AG04450 (cell line): ENCODE results near the gene ATXN1. TPM values are rescaled to one million over a fixed set of nuclear protein-coding genes. Genes with fewer than 3 reads are reported as not detected.

Experiments used
- CTCF ChIA-PET: fragments of 300-600, 350-600 bp; formaldehyde crosslinking; extraction: SDS; loops from one replicate; lab custom pipeline; 2022; ENCODE audit warnings: antibody characterized with exemption, inconsistent platforms; lab: Charles Lee
- POLR2A ChIA-PET: fragments of 350-600 bp; formaldehyde crosslinking; extraction: SDS; loops from one replicate; lab custom pipeline; 2021; ENCODE audit warnings: antibody characterized with exemption, inconsistent platforms; lab: Yijun Ruan, JAX
- DNase-seq: peaks from one replicate; pipeline ENCODE4 v3.0.0-alpha.2; 2011; ENCODE audit warnings: low read depth, low spot score
- H3K27ac ChIP-seq: one replicate; pipeline ENCODE4 v1.5.1; 2012; ENCODE audit warnings: low read depth, low read length, control low read depth
- H3K27me3 ChIP-seq: one replicate; pipeline ENCODE4 v1.6.0; 2012; ENCODE audit warnings: low read length; ENCODE audit not compliant: control insufficient read depth, insufficient read depth
- H3K4me3 ChIP-seq: 2 replicates; pipeline ENCODE4 v1.5.1; 2011; ENCODE audit warnings: mild to moderate bottlenecking, low read depth, low read length, control low read depth
- H3K9me3 ChIP-seq: 2 replicates; pipeline ENCODE4 v1.5.1; 2012; ENCODE audit warnings: low read length; ENCODE audit not compliant: control insufficient read depth, insufficient read depth
- CTCF ChIP-seq: IDR thresholded peaks from 2 replicates; pipeline ENCODE4 v1.5.1; 2011; ENCODE audit warnings: low read depth, low read length, control low read depth, inconsistent platforms
- polyA plus RNA-seq: library from polyadenylated mRNA; depleted of rRNA; stranded (reverse); fragments of >200 nt; gene quantifications from 2 replicates; pipeline ENCODE4 v1.2.3, GENCODE V29; 2011

ATXN1 gene
- polyA plus RNA-seq, 1 experiment, result 12.6 TPM

- POLR2A ChIA-PET, result no interaction called here
- no peaks in the 10 kb centered on the region for H3K27me3 ChIP-seq
- DNase-seq, result no peak
- CTCF ChIA-PET, result interaction anchor here (1.3 kb wide), 1 partner anchor 72 kb away, joined by 3 read pairs; no protein-coding TSS in a partner anchor
- H3K27ac ChIP-seq, result no peak overlapping the region
- no peak overlapping the region for H3K4me3 ChIP-seq
- H3K9me3 ChIP-seq, result no peaks in the 10 kb centered on the region
- TF ChIP-seq CTCF, result no peak
Observed at GRCh38 chr6:16582446-16583143, 178.7 kb downstream of the ATXN1 start.

DNA sequence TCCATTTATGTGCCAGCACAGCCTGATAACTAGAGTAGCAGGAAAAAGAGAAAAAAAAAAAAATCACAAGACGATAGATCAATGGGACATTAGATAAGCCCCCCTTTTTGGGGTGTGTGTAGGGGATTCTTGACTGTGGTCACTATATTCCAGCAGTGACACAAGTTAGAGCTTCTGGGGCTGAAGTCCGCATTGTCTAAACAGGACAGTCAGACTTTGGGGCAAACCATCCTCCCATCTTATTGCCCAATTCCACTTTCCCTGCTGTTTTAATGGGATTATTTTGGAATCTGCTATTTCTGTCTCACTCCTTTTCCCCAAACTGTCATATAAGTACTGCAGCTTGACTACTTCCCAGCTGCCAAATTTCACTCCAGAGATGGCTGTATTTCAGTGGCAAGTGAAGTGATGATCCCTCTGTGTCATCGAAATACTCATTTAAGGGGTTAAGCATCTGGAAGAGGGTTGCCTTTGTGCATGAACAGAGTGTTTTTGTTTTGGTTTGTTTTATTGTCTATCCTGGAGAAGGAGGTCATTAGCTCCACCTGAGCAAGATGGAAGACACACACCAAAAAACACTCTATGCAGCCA, 182.5 kb downstream of the ATXN1 start:
- Histone ChIP-seq H3K27ac (no peak overlapping the region), H3K27me3 (no peaks in the 10 kb centered on the region), H3K9me3 (no peaks in the 10 kb centered on the region), H3K4me3 (no peak overlapping the region)
- ChIA-PET POLR2A (no interaction called here), CTCF (interaction anchor here (0.7 kb wide), 1 partner anchor 67 kb away, joined by 4 read pairs; no protein-coding TSS in a partner anchor)
- no peak for TF ChIP-seq CTCF
- no peak for DNase-seq

DNA sequence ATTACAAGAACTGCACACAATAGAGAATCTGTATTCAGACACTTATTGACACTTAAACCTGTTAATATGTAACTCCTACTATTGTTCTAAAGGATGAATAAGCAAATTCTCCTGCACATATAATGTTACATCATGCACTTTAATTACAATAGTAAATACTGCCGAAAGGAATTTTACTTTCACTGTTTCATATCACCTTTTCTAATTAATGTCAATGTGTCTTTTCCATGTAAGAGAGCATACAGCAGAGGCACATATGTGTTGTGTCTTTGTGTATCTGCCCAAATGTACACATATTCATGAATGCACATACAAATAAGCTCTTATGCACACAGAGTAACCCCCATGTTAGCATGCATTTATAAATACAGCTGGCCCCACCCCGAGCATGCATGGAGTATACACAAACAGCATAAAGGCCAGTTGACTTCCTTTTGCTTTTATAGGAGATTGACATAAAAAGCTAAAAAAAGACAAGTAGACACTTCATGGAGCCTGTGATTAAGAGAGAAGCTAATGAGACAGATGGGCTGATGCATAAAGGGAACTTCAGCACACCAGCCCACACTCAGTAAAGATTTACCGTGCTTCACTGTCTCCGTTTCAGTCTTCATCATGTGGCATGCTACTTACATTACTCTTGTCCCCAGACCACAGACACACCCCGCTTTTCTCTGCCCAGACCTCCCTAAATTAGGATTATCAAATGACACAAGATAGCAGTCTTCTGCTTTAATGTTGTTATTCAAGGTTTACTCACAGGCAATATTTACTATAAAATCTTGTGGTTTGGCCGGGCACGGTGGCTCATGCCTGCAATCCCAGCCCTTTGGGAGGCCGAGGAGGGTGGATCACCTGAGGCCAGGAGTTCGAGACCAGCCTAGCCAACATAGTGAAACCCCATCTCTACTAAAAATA, 184.6 kb downstream of the ATXN1 start:
- ChIA-PET CTCF (no interaction called here), POLR2A (interaction anchor here (0.5 to 1.2 kb wide), 2 partner anchors 34 to 371 kb away, joined by 3 to 4 read pairs; no protein-coding TSS in a partner anchor)
- DNase-seq, result no peak
- no peaks in the 10 kb centered on the region for H3K9me3 ChIP-seq
- no peak for TF ChIP-seq CTCF
- no peak overlapping the region for H3K27ac ChIP-seq
- no peak overlapping the region for H3K4me3 ChIP-seq
- H3K27me3 ChIP-seq, result no peaks in the 10 kb centered on the region

DNA sequence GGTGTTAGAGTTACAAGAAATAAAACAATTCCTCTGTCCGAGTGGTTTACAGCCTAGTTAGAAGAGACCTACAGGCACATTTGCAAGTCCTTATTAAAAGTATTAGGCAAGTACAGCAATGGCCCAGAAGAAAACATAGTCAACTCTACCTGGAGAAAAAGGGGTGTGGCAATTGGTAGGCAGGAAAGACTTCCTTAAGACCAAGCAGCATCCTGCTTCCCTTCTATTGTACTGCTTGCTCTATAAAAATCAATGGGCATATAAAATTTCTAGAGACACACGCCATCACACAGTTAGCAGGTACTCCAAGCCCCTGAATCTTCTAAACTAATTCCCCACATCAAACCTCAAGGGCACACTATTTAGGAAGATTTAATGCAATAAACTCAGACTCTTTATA, 185.6 kb downstream of the ATXN1 start:
- POLR2A ChIA-PET, result interaction anchor here (1.2 kb wide), 1 partner anchor 372 kb away, joined by 3 read pairs; no protein-coding TSS in a partner anchor
- no peak for TF ChIP-seq CTCF
- Histone ChIP-seq H3K4me3 (no peak overlapping the region), H3K9me3 (no peaks in the 10 kb centered on the region), H3K27ac (no peak overlapping the region), H3K27me3 (no peaks in the 10 kb centered on the region)
- DNase-seq, result no peak
- CTCF ChIA-PET, result no interaction called here
